Cerebellar cortex (tissue), 1 donor: Measurements from ENCODE around the gene PIK3R1.

Experiments used
- DNase-seq: peaks from one replicate; pipeline ENCODE4 v3.0.0-alpha.2; 2015; ENCODE audit warnings: low spot score

PIK3R1 gene

GRCh38 chr5:68271124-68271523 is 55.6 kb downstream of the PIK3R1 start:
- no peak for DNase-seq

- DNase-seq, result no peak
These were observed 56.7 kb downstream of the PIK3R1 start for GRCh38 chr5:68272289-68272688.

GRCh38 chr5:68273717-68274409 is 58.3 kb downstream of the PIK3R1 start:
- no peak for DNase-seq

GRCh38 chr5:68274847-68275651 is 59.5 kb downstream of the PIK3R1 start:
- no peak for DNase-seq

- DNase-seq, result no peak
These were observed 61.2 kb downstream of the PIK3R1 start for GRCh38 chr5:68276740-68277139.

GRCh38 chr5:68277431-68277830 is 61.9 kb downstream of the PIK3R1 start:
- no peak for DNase-seq

- DNase-seq, result no peak
These were observed 64.4 kb downstream of the PIK3R1 start for GRCh38 chr5:68279984-68280383.

GRCh38 chr5:68282001-68282400 is 66.4 kb downstream of the PIK3R1 start:
- no peak for DNase-seq

- no peak for DNase-seq
These were observed 68.2 kb downstream of the PIK3R1 start for GRCh38 chr5:68283766-68284165.

- no peak for DNase-seq
These were observed 69.7 kb downstream of the PIK3R1 start for GRCh38 chr5:68285075-68285840.

GRCh38 chr5:68285851-68286611 is 70.5 kb downstream of the PIK3R1 start:
- DNase-seq, result peak; percentile 83

- DNase-seq, result no peak
These were observed 71.0 kb downstream of the PIK3R1 start for GRCh38 chr5:68286612-68286912.

- no peak for DNase-seq
These were observed 72.0 kb downstream of the PIK3R1 start for GRCh38 chr5:68287631-68287975.

- DNase-seq, result peak; percentile 73
These were observed 72.6 kb downstream of the PIK3R1 start for GRCh38 chr5:68287976-68288706.

- peak; percentile 59 for DNase-seq
These were observed 73.2 kb downstream of the PIK3R1 start for GRCh38 chr5:68288707-68289134.

GRCh38 chr5:68289498-68289897 is 73.9 kb downstream of the PIK3R1 start:
- DNase-seq, result no peak

- peak; percentile 81 for DNase-seq
These were observed 74.7 kb downstream of the PIK3R1 start for GRCh38 chr5:68290260-68290674.

- DNase-seq, result peak; percentile 34
These were observed 75.3 kb downstream of the PIK3R1 start for GRCh38 chr5:68290847-68291246.

- DNase-seq, result no peak
These were observed 76.8 kb downstream of the PIK3R1 start for GRCh38 chr5:68292316-68292715.

GRCh38 chr5:68295772-68296171 is 80.2 kb downstream of the PIK3R1 start:
- no peak for DNase-seq

- DNase-seq, result no peak
These were observed 81.3 kb downstream of the PIK3R1 start for GRCh38 chr5:68296895-68297294.
